B cell (primary cell): ENCODE results near the gene HMCN1. TPM values are rescaled to one million over a fixed set of nuclear protein-coding genes. Genes with fewer than 3 reads are reported as not detected.

Source experiments
- ATAC-seq: fragments of 200-7000 bp; cut with Tn5 transposase; one replicate; pipeline ENCODE4 v1.10.0; 2021; ENCODE audit warnings: low read depth, mild to moderate bottlenecking, moderate number of reproducible peaks, moderate library complexity
- CTCF ChIA-PET: fragments of 350-600 bp; sonication (Branson Sonifier 250); formaldehyde crosslinking; loops from one replicate; lab custom pipeline; 2021; ENCODE audit warnings: antibody characterized with exemption, inconsistent platforms; lab: Charles Lee
- POLR2A ChIA-PET: fragments of 350-600 bp; sonication (Branson Sonifier 250); formaldehyde crosslinking; loops from one replicate; lab custom pipeline; 2021; ENCODE audit warnings: antibody characterized with exemption; lab: Charles Lee
- DNase-seq: peaks from one replicate; pipeline ENCODE4 v3.0.0; 2013
- H2AFZ ChIP-seq: 2 replicates; pipeline ENCODE4 v1.6.1; 2012; ENCODE audit warnings: mild to moderate bottlenecking, low read depth, low read length; ENCODE audit not compliant: insufficient read depth, poor library complexity, severe bottlenecking
- H3K27ac ChIP-seq, 2 donors: 1 replicate in 1 of 2; 2 replicates in 1 of 2; pipeline ENCODE4 v1.5.1; 2012 to 2013; ENCODE audit warnings: low read length in 2 of 2, mild to moderate bottlenecking in 2 of 2, moderate library complexity in 1 of 2
- H3K27me3 ChIP-seq, 4 experiments: fragments of 200-600 bp in 1 of 4; sonication (generic) in 1 of 4; replicated peaks in 1 of 4; 1 replicate in 2 of 4; 2 replicates in 2 of 4; pipeline versions ENCODE4 v1.6.1 to v1.7.0; 2013 to 2016; ENCODE audit warnings: low read length in 3 of 4, mild to moderate bottlenecking in 2 of 4, mixed read lengths in 1 of 4, moderate library complexity in 1 of 4; ENCODE audit not compliant: insufficient read depth in 4 of 4, control insufficient read depth in 3 of 4; ENCODE audit errors: control extremely low read depth in 1 of 4
- H3K36me3 ChIP-seq, 2 experiments: replicated peaks in 1 of 2; 1 replicate in 1 of 2; 2 replicates in 1 of 2; pipeline versions ENCODE4 v1.6.1 to v1.7.1; 2013; ENCODE audit warnings: low read length in 1 of 2; ENCODE audit not compliant: insufficient read depth in 2 of 2, control insufficient read depth in 1 of 2; ENCODE audit errors: control extremely low read depth in 1 of 2, extremely low read depth in 1 of 2
- H3K4me1 ChIP-seq, 2 donors: fragments of 200-600 bp in 1 of 2; sonication (generic) in 1 of 2; 1 replicate in 1 of 2; 2 replicates in 1 of 2; pipeline versions ENCODE4 v1.5.1 to v1.6.1; 2013 to 2017; ENCODE audit warnings: low read length in 2 of 2; ENCODE audit not compliant: control insufficient read depth in 2 of 2, insufficient read depth in 2 of 2
- H3K4me2 ChIP-seq: replicated peaks from 2 replicates; pipeline ENCODE3; 2012; ENCODE audit warnings: mild to moderate bottlenecking, low read depth, low read length; ENCODE audit not compliant: poor library complexity, severe bottlenecking
- H3K4me3 ChIP-seq, 5 experiments: fragments of 200-600 bp in 1 of 5; sonication (generic) in 1 of 5; 1 replicate in 3 of 5; 2 replicates in 2 of 5; pipeline versions ENCODE4 v1.5.1 to v1.7.0; 2011 to 2016; ENCODE audit warnings: low read length in 4 of 5, mild to moderate bottlenecking in 4 of 5, low read depth in 2 of 5, control low read depth in 1 of 5, moderate library complexity in 1 of 5; ENCODE audit not compliant: insufficient read depth in 1 of 5; ENCODE audit errors: control extremely low read depth in 1 of 5, extremely low read depth in 1 of 5
- H3K79me2 ChIP-seq: fragments of 200-600 bp; sonication (generic); one replicate; pipeline ENCODE4 v1.6.0; 2016; ENCODE audit warnings: low read length; ENCODE audit not compliant: control insufficient read depth, insufficient read depth
- H3K9ac ChIP-seq: fragments of 200-600 bp; sonication (generic); 2 replicates; pipeline ENCODE4 v1.6.1; 2017; ENCODE audit warnings: mild to moderate bottlenecking, low read length, moderate library complexity
- H3K9me3 ChIP-seq, 3 donors: one replicate each; pipeline versions ENCODE4 v1.6.1 to v1.7.1; 2013; ENCODE audit warnings: low read length in 2 of 3; ENCODE audit not compliant: control insufficient read depth in 2 of 3, insufficient read depth in 1 of 3; ENCODE audit errors: control extremely low read depth in 1 of 3
- H4K20me1 ChIP-seq: 2 replicates; pipeline ENCODE4 v1.6.0; 2012; ENCODE audit warnings: mild to moderate bottlenecking, low read length; ENCODE audit not compliant: insufficient read depth, control insufficient read depth, poor library complexity, severe bottlenecking
- H3K27ac Mint-ChIP-seq: one replicate; pipeline ENCODE4 v1.8.0; 2021; ENCODE audit warnings: mixed read lengths
- H3K27me3 Mint-ChIP-seq: one replicate; pipeline ENCODE4 v1.8.0; 2021; ENCODE audit warnings: mixed read lengths
- H3K4me1 Mint-ChIP-seq: one replicate; pipeline ENCODE4 v1.8.0; 2021; ENCODE audit warnings: mixed read lengths
- H3K4me3 Mint-ChIP-seq: one replicate; pipeline ENCODE4 v1.8.0; 2021; ENCODE audit warnings: mixed read lengths
- H3K9me3 Mint-ChIP-seq: one replicate; pipeline ENCODE4 v1.8.0; 2022; ENCODE audit warnings: mixed read lengths; ENCODE audit not compliant: insufficient read depth
- CTCF ChIP-seq: fragments of 200-600 bp; IDR thresholded peaks from one replicate; pipeline ENCODE4 v1.8.0; 2022; ENCODE audit warnings: antibody characterized with exemption, mild to moderate bottlenecking
- EZH2 ChIP-seq: IDR thresholded peaks from 2 replicates; pipeline ENCODE4 v1.6.1; 2012; ENCODE audit warnings: borderline replicate concordance, low read depth, mild to moderate bottlenecking, moderate library complexity, low read length; ENCODE audit not compliant: insufficient read depth, poor library complexity, severe bottlenecking
- WGBS: methylation state at CpG from one replicate; pipeline ENCODE4 v1.1.5; 2013; ENCODE audit warnings: missing lambda C conversion rate; ENCODE audit not compliant: insufficient coverage; 5-methylcytosine and 5-hydroxymethylcytosine counted together
- intact Hi-C: fragments of 100-400 bp; cut with micrococcal nuclease; formaldehyde crosslinking; loops from one replicate; pipeline ENCODE4 v1.10.0; 2022
- polyA plus RNA-seq: library from polyadenylated mRNA; depleted of rRNA; stranded (reverse); fragments of >200 nt; gene quantifications from 2 replicates; pipeline ENCODE4 v1.2.3, GENCODE V29; 2012
- total RNA-seq, 2 donors: library from RNA; stranded (reverse); fragments of 120-200 nt in 1 of 2; gene quantifications; 1 replicate in 1 of 2; 2 replicates in 1 of 2; pipeline versions ENCODE4 v1.2.3 to v1.2.4, GENCODE V29; 2013 to 2022

Gene HMCN1
- total and polyA plus RNA-seq, 2 donors (not counting 1 experiment from before 2014, with no cell fraction given) = not detected

DNA sequence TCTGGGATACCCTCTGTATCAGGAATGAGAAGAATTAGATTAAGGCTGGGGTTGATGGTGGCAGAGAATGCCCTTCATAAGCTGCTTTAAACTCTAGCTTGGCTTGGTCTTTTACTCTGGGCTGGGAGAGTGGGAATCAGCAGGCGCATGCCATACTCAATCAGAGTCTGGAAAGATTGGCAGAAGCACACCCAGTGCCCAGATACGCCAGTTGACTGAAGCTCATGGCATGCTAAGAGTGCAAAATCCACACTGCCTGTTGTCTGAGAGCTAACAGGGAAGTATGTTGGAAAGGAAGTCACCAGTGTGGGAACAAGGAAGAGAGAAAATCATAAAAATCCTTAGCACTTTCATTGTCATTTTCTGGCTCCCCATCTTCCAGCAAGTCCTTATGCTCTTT lies 53.0 kb downstream of the HMCN1 start:
- DNase-seq (no peak), ATAC-seq (no peak)
- Histone ChIP-seq H3K4me3 (no peak overlapping the region), H3K9me3 (no peaks in the 10 kb centered on the region), H3K4me1 (no peaks in the 10 kb centered on the region), H3K27me3 (peaks cover 0 to 3% (median 0%) of the 10 kb centered on the region in 4 experiments), H3K79me2 (no peaks in the 10 kb centered on the region), H3K4me2 (no peak overlapping the region), H3K9ac (no peak overlapping the region), H3K27ac (no peak overlapping the region), H2AFZ (no peak overlapping the region), H4K20me1 (no peaks in the 10 kb centered on the region), H3K36me3 (no peaks in the 10 kb centered on the region)
- Mint-ChIP-seq H3K27me3 (no peaks in the 10 kb centered on the region), H3K4me3 (no peak overlapping the region), H3K9me3 (no peaks in the 10 kb centered on the region), H3K27ac (no peak overlapping the region), H3K4me1 (no peaks in the 10 kb centered on the region)
- TF ChIP-seq CTCF (no peak), EZH2 (no peak)
- POLR2A ChIA-PET = no interaction called here
- WGBS = 81% methylated on average over 2 of the region's 2 CpGs
- intact Hi-C loops = no loop called here
- CTCF ChIA-PET = no interaction called here

GRCh38 chr1:185788386-185788785 lies 54.2 kb downstream of the HMCN1 start:
- H3K27me3 Mint-ChIP-seq = no peaks in the 10 kb centered on the region
- no peak for DNase-seq
- H3K27me3 ChIP-seq = peaks cover 0 to 3% (median 0%) of the 10 kb centered on the region in 4 experiments
- POLR2A ChIA-PET = no interaction called here
- CTCF ChIA-PET = no interaction called here
- H3K79me2 ChIP-seq = no peaks in the 10 kb centered on the region
- no peak overlapping the region for H3K27ac ChIP-seq
- no peak overlapping the region for H3K9ac ChIP-seq
- H3K4me3 ChIP-seq = no peak overlapping the region
- no peak overlapping the region for H3K4me2 ChIP-seq
- no peak for ATAC-seq
- H3K36me3 ChIP-seq = no peaks in the 10 kb centered on the region
- H4K20me1 ChIP-seq = no peaks in the 10 kb centered on the region
- no CpG with 5 or more reads among the region's 3 CpGs for WGBS
- H2AFZ ChIP-seq = no peak overlapping the region
- no peaks in the 10 kb centered on the region for H3K9me3 Mint-ChIP-seq
- H3K27ac Mint-ChIP-seq = no peak overlapping the region
- no peak for TF ChIP-seq CTCF
- no peak for TF ChIP-seq EZH2
- H3K4me1 Mint-ChIP-seq = no peaks in the 10 kb centered on the region
- intact Hi-C loops = no loop called here
- no peaks in the 10 kb centered on the region for H3K4me1 ChIP-seq
- no peak overlapping the region for H3K4me3 Mint-ChIP-seq
- no peaks in the 10 kb centered on the region for H3K9me3 ChIP-seq
